Activated naive CD8-positive, alpha-beta T cell treated with anti-CD3 and anti-CD28 coated beads, Interleukin-2, amount 50 U/mL, for 24 hours (primary cell): Measurements from ENCODE around the gene ATP6V1G3.
"Not testable (repeated sequence)": the region's sequence is repeated elsewhere in the genome, so short reads cannot be mapped to it uniquely, and the experiment has no call there.

Experiments used
- ATAC-seq: fragments of 150-1000 bp; cut with Tn5 transposase; one replicate; pipeline ENCODE4 v1.10.0; 2021
- DNase-seq: peaks from one replicate; pipeline ENCODE4 v3.0.0; 2021
- H3K27ac Mint-ChIP-seq: one replicate; pipeline ENCODE4 v1.8.0; 2021; ENCODE audit warnings: mild to moderate bottlenecking, mixed read lengths
- H3K27me3 Mint-ChIP-seq: one replicate; pipeline ENCODE4 v1.8.0; 2021; ENCODE audit warnings: mixed read lengths
- H3K36me3 Mint-ChIP-seq: one replicate; pipeline ENCODE4 v1.8.0; 2021; ENCODE audit warnings: low read depth, mixed read lengths
- H3K4me1 Mint-ChIP-seq: one replicate; pipeline ENCODE4 v1.8.0; 2021; ENCODE audit warnings: mixed read lengths
- H3K4me3 Mint-ChIP-seq: one replicate; pipeline ENCODE4 v1.8.0; 2021; ENCODE audit warnings: mild to moderate bottlenecking, moderate library complexity, mixed read lengths
- H3K9me3 Mint-ChIP-seq: one replicate; pipeline ENCODE4 v1.8.0; 2021; ENCODE audit warnings: mixed read lengths

ATP6V1G3 gene

DNA sequence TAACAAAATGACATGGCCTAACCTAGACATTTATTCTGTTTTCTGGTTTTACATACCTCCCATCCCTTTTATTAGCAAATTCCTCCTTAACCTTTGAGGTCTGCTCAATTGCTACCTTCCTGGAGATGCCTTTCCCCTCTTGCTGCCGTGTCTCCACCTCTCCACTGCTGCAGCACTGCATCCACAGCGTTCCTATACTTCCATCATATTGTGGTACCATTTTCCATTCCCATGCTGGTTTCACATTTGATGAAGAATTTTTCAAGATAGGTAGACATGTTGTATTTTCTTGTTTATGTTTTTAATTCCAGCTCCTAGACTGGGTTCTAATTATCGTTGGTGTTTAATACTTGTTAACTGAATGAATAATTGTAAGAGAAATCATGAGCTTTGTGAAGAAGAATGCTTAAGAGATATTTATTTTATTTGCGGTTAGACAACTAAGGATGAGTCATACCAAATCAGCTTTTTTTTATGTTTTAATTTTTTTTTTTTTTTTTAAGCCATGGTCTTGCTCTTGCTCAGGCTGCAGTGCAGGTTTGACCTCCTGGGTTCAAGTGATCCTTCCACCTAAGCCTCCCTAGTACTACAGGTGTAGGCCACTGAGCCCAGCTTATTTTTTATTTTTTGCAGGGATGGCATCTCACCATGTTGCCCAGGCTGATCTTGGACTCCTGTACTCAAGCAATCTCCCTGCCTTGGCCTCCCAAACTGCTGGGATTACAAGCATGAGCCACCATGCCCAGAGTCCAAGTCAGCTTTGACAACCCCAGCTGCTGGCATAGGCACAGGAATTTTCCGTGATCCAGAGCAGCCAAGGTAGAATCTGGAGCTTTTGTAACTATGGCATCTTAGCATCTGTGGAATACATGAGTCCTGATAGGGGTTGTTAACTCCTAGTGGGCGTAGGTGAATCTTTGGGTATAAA lies 44.0 kb downstream of the ATP6V1G3 start:
- Mint-ChIP-seq H3K9me3 (no peaks in the 10 kb centered on the region), H3K27ac (no peak overlapping the region)
- DNase-seq: no peak

DNA sequence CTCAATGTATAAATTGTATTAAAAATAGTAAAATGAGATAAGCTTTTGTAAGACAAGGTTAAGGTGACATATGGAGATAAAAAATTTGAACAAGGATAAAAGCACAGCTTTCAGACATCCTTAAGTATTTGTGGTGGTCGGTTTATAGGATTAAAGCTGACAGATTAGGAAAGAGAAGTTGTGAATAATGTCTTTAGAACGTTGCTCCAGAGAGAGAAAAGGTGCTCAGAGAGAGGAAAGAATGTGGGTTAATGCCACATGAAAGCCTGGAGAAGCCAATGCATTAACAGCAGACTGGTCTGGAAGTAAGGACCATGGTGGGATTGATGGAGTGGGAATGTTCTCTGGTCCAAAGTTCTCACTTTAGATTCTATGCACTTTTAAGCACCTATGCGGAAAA lies 44.8 kb downstream of the ATP6V1G3 start:
- H3K27me3 Mint-ChIP-seq: no peaks in the 10 kb centered on the region

More for the DNA sequence above, 44.0 kb downstream of the ATP6V1G3 start:
- Mint-ChIP-seq H3K27me3 (no peaks in the 10 kb centered on the region), H3K36me3 (no peaks in the 10 kb centered on the region), H3K4me1 (peaks cover 15% of the 10 kb centered on the region), H3K4me3 (no peak overlapping the region)
- ATAC-seq: no peak

DNA sequence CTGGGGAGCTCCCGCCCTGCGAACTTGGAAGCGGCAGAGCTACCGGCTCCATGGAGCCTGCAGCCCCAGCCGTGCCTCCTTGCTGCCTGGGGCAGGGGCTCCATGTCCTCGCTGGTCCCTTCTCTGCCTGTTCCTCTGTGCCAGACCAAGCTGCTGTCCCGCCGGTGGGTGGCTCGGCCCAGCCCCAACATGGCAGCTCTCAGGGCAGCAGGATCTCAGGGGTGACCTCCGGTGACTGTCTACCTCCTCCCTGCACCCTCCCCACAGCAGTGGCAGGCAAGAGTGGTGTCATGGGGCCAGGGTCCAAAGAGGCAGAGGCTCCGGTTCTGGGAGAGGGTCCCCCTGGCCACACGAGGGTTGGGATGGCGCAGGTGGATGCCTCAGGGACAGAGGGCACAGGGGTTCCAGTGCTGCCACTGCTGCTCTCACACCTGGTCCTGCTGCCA lies 45.8 kb downstream of the ATP6V1G3 start:
- H3K36me3 Mint-ChIP-seq: no peaks in the 10 kb centered on the region
- no peaks in the 10 kb centered on the region for H3K9me3 Mint-ChIP-seq
- ATAC-seq: no peak
- H3K4me3 Mint-ChIP-seq: no peak overlapping the region
- peaks cover 15% of the 10 kb centered on the region for H3K4me1 Mint-ChIP-seq
- H3K27ac Mint-ChIP-seq: no peak overlapping the region
- no peak for DNase-seq
- H3K27me3 Mint-ChIP-seq: no peaks in the 10 kb centered on the region

More for the DNA sequence above, 44.8 kb downstream of the ATP6V1G3 start:
- DNase-seq: no peak
- Mint-ChIP-seq H3K36me3 (no peaks in the 10 kb centered on the region), H3K4me3 (no peak overlapping the region), H3K4me1 (peaks cover 15% of the 10 kb centered on the region), H3K27ac (no peak overlapping the region), H3K9me3 (no peaks in the 10 kb centered on the region)
- ATAC-seq: no peak

DNA sequence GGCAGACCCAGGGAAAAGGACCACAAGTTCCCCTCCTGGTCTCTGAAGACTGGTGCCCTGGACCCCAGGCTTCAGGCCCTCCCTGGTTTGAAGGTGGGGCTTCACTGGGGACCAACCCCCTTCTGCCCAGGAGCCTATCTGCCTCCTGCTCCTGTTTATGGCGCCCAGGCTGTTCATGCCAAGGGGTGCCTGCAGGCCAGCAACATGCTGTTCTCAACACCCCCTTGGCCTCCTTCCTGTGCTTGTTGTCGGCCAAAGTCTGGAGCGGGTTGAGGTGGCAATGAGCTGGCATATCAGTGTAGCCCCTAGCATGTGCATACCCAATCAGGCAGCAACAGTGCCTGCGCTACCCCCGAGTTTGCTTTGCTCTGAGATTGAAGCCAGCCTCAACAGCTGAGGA lies 46.3 kb downstream of the ATP6V1G3 start:
- no peak overlapping the region for H3K4me3 Mint-ChIP-seq
- H3K27ac Mint-ChIP-seq: no peak overlapping the region
- DNase-seq (no peak), ATAC-seq (no peak)
- H3K4me1 Mint-ChIP-seq: peaks cover 15% of the 10 kb centered on the region
- no peaks in the 10 kb centered on the region for H3K9me3 Mint-ChIP-seq
- H3K36me3 Mint-ChIP-seq: no peaks in the 10 kb centered on the region
- no peaks in the 10 kb centered on the region for H3K27me3 Mint-ChIP-seq

DNA sequence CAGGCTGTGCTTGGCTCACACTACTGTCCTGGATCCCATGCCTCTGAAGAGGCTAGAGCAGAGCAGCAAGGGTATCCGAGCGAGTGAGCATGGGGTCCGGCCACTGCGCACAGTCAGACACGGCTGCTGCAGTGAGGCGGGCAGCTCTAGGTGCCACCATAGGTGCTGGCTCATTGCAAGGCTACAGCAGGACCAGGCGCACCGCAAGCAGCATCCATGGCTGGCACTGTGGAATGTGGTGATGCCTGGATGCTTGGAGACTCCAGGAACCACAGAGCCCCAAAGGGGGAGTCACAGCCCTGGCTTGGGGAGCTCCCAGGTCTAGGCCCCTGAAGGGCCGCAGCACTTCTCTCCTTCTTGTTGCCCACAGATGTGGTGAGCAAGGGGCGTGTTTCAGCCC lies 47.2 kb downstream of the ATP6V1G3 start:
- Mint-ChIP-seq H3K4me1 (peaks cover 14% of the 10 kb centered on the region), H3K36me3 (no peaks in the 10 kb centered on the region), H3K27me3 (no peaks in the 10 kb centered on the region), H3K9me3 (no peaks in the 10 kb centered on the region), H3K4me3 (no peak overlapping the region), H3K27ac (no peak overlapping the region)
- DNase-seq (no peak), ATAC-seq (no peak)

DNA sequence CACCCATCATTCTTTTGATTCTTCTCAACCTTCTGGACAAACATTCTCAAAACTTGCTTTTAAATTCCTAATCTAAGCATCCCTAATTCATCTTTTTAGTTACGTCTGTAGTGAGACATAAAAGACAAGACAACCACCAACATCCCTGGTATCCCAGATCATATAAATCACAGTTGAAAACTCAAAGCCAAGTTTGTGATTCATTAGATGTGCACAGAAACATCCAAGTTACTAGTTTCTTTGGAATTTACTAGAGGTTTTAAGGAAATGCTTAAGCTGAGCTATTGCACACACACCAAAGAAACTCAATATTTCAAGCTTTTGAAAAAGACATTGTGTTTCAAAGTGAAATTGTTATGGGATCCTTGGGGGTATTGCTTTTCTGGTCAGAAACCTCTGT lies 47.6 kb downstream of the ATP6V1G3 start:
- Mint-ChIP-seq H3K4me3 (no peak overlapping the region), H3K27me3 (no peaks in the 10 kb centered on the region), H3K4me1 (peaks cover 9% of the 10 kb centered on the region), H3K36me3 (no peaks in the 10 kb centered on the region), H3K27ac (no peak overlapping the region), H3K9me3 (no peaks in the 10 kb centered on the region)
- no peak for DNase-seq
- no peak for ATAC-seq

DNA sequence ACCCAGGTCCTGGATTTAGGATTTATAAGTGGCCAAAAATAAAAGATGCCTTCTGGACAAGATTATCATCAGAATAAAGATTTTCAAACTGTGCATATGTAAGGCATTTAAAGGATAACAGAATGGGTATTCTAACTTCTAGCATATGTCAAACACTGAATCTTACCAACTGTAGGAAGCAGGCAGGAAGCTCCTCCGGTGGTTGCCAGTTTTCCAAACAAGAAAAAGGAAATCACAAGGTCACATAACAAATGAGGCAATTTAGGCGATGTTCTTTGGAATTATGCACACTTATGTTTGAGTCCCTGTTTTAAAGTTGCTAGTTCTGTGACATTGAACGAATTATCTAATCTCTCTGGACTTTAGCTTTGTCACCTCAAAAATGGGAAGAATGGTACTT lies 48.9 kb downstream of the ATP6V1G3 start:
- Mint-ChIP-seq H3K27me3 (no peaks in the 10 kb centered on the region), H3K36me3 (no peaks in the 10 kb centered on the region), H3K27ac (no peak overlapping the region), H3K4me3 (no peak overlapping the region), H3K9me3 (no peaks in the 10 kb centered on the region), H3K4me1 (no peaks in the 10 kb centered on the region)
- DNase-seq (no peak), ATAC-seq (no peak)

DNA sequence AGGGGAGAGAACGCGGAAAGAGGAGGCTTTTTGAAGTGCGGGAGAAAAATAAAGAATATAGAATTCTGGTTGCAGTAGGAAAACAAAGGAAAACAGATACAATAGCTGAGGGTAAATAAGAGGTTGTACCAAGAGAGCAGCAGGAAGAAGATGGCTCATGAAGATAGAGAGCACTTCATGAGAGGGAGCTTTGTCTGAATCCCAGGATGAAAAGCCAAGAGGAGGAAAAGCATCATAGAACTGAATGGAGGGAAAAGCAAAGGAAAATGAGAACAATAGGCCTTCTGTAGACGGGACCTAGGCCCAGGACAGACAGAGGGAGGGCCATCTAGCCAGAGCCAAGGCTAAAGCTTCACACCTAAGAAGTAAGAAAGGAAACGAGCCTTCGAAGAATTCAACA lies 49.5 kb downstream of the ATP6V1G3 start:
- Mint-ChIP-seq H3K9me3 (no peaks in the 10 kb centered on the region), H3K4me3 (no peak overlapping the region), H3K27ac (no peak overlapping the region), H3K36me3 (no peaks in the 10 kb centered on the region), H3K27me3 (no peaks in the 10 kb centered on the region), H3K4me1 (no peaks in the 10 kb centered on the region)
- ATAC-seq (no peak), DNase-seq (no peak)

DNA sequence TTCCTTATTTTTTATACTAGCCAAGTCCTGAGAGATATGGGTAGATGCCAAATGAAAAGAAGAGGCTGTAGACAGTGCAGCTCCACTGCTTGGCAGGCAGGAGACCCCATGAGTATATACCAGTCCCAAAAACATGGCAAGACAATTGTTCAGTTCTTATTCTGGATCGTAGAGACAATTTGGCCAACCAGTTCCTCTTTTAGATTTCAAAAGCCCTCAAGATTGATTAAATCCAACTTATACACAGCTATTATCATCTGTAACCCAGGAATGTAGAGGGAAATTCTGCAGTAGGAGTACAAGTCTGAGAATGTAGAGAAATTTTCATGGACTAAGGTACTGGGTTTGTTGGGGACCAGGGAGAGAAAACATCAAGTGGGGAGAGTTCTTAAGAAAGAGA lies 50.3 kb downstream of the ATP6V1G3 start:
- no peaks in the 10 kb centered on the region for H3K9me3 Mint-ChIP-seq
- H3K36me3 Mint-ChIP-seq: no peaks in the 10 kb centered on the region
- no peak for ATAC-seq
- no peaks in the 10 kb centered on the region for H3K4me1 Mint-ChIP-seq
- no peak overlapping the region for H3K27ac Mint-ChIP-seq
- H3K4me3 Mint-ChIP-seq: no peak overlapping the region
- no peak for DNase-seq
- no peaks in the 10 kb centered on the region for H3K27me3 Mint-ChIP-seq

DNA sequence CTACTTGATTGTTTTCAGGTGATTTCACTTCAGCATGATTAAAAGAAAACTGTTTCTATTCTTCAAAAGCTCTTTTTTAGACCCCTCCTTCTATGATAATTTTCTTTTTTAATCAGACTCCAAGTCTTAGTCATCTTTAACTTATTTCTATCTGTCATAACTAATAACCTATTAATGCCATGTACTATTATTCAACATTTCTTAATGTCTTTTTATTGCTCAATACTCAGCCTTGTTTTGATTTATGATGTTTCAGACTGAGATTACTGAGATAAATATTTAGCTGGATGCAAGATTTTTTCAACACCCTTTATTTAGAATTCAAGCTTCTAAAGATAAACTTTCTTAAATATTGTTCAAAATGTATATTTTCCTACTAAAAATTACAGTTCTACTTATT lies 53.6 kb downstream of the ATP6V1G3 start:
- Mint-ChIP-seq H3K36me3 (no peaks in the 10 kb centered on the region), H3K27ac (no peak overlapping the region), H3K4me3 (no peak overlapping the region), H3K27me3 (no peaks in the 10 kb centered on the region), H3K4me1 (no peaks in the 10 kb centered on the region), H3K9me3 (no peaks in the 10 kb centered on the region)
- DNase-seq: no peak
- no peak for ATAC-seq

DNA sequence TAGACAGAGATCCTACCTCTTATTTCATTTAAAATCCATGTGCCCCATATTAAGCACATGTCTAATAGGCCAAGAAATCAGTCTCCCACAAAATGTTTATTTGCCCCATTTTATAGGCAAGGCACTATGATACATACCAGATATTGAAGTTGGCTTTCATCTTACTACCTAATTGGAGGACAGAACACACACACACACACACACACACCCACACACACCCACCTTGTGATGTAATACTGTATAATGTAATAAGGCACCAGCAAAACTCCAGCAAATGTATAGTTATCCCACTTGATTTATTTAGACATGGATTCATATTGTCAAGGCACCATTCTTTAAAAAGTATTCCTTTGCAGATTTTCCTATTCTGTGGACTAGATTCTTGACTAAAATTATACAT lies 56.8 kb downstream of the ATP6V1G3 start:
- ATAC-seq: no peak
- Mint-ChIP-seq H3K4me3 (no peak overlapping the region), H3K27me3 (no peaks in the 10 kb centered on the region), H3K9me3 (peaks cover 4% of the 10 kb centered on the region), H3K4me1 (no peaks in the 10 kb centered on the region), H3K36me3 (no peaks in the 10 kb centered on the region), H3K27ac (no peak overlapping the region)
- DNase-seq: no peak

DNA sequence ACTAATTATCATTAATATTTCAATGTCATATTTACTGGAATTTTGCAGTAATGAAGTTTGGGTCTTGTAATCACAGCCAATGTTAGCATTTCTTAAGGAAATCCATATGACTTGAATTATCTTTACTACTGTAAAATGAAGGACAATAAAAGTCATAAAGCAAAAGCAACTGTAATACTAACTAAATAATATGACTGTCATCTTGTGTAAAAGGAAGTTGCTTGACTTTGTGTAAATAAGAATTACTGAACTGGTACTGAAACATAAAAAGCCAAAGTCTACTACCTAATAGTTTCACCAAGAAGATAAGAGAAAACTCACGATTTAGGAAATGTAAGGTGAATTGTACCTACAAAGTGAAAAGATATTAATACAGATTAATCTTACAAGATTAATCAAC lies 57.5 kb downstream of the ATP6V1G3 start:
- Mint-ChIP-seq H3K36me3 (no peaks in the 10 kb centered on the region), H3K4me3 (no peak overlapping the region), H3K9me3 (peaks cover 4% of the 10 kb centered on the region), H3K4me1 (no peaks in the 10 kb centered on the region), H3K27me3 (no peaks in the 10 kb centered on the region), H3K27ac (no peak overlapping the region)
- ATAC-seq: no peak
- no peak for DNase-seq

DNA sequence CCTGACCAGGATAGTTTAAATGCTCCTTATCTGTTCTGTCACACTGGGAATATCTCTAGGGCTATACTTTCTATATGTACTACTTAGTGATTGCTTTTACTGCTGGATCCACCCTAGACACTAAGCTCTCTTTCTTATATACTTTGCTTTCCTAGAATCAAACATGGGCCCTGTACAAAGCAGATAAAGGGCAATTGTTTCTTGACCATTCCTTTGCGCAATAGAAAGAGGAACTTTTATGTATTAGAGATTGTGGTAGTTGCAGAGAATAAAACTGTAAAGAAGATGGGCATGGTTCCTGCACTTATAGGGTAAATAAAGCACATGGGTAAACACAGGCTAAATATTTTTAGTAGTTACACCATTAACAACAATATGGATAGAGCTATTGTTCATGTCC lies 58.8 kb downstream of the ATP6V1G3 start:
- Mint-ChIP-seq H3K4me1 (no peaks in the 10 kb centered on the region), H3K36me3 (no peaks in the 10 kb centered on the region), H3K27me3 (no peaks in the 10 kb centered on the region), H3K9me3 (peaks cover 4% of the 10 kb centered on the region), H3K27ac (no peak overlapping the region), H3K4me3 (no peak overlapping the region)
- ATAC-seq (no peak), DNase-seq (no peak)

DNA sequence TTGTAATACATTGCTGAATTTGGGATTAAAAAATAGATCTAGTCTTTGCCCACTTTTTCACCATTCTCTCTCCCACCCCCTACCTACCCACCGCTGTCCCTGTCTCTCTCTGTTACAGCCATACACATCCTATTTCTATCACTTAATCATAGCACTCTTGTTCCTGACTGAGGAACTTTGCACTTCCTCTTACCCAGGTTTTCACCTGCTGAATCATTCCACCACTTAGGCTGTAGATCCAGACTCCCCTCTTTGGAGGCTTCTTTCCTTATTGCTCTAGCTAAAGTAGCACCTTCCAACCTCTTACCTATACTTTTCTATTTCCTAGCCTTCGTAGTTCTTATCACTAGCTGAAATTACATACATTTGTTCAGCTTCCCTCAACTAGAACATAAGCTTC lies 59.6 kb downstream of the ATP6V1G3 start:
- Mint-ChIP-seq H3K9me3 (peaks cover 4% of the 10 kb centered on the region), H3K36me3 (no peaks in the 10 kb centered on the region), H3K27ac (no peak overlapping the region), H3K4me1 (no peaks in the 10 kb centered on the region), H3K27me3 (no peaks in the 10 kb centered on the region), H3K4me3 (no peak overlapping the region)
- ATAC-seq (no peak), DNase-seq (no peak)

DNA sequence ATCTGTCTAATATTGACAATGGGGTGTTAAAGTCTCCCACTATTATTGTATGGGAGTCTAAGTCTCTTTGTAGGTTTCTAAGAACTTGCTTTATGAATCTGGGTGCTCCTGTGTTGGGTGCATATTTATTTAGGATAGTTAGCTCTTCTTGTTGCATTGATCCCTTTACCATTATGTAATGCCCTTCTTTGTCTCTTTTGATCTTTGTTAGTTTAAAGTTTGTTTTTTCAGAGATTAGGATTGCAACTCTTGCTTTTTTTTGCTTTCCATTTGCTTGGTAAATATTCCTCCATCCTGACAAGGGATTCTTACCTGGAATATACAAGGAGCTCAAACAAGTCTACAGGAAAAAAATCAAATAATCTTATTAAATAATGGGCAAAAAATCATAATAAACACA lies 63.1 kb downstream of the ATP6V1G3 start:
- H3K4me3 Mint-ChIP-seq, H3K36me3 Mint-ChIP-seq, H3K4me1 Mint-ChIP-seq: not testable (repeated sequence)

More for the DNA sequence above, 63.1 kb downstream of the ATP6V1G3 start:
- not testable (repeated sequence) for H3K27ac Mint-ChIP-seq, DNase-seq, H3K27me3 Mint-ChIP-seq, ATAC-seq
- peaks cover 17% of the 10 kb centered on the region for H3K9me3 Mint-ChIP-seq
